ENCODE results near the gene SYNGR3. TPM values are rescaled to one million over a fixed set of nuclear protein-coding genes. Genes with fewer than 3 reads are reported as not detected.
"Not testable (repeated sequence)": the region's sequence is repeated elsewhere in the genome, so short reads cannot be mapped to it uniquely, and the experiment has no call there.

The SYNGR3 gene
- total and polyA plus RNA-seq, 2 donors = 1.8 to 2.0 TPM

GRCh38 chr16:2008631-2009163, 18.9 kb downstream of the SYNGR3 start:
- Histone ChIP-seq H3K36me3 (ENCODE audit: insufficient read depth) (no peaks in the 10 kb centered on the region), H3K27ac (ENCODE audit: low read depth) (no peak overlapping the region), H3K4me3 (ENCODE audit: low read depth, low read length) (peak overlapping the region; percentile 93), H3K4me1 (ENCODE audit: insufficient read depth) (no peaks in the 10 kb centered on the region)
- WGBS = 4% methylated on average over 23 of the region's 23 CpGs
- no peak for DNase-seq (ENCODE audit: extremely low spot score)

- peak overlapping the region; percentile 80 for H3K27ac ChIP-seq (ENCODE audit: low read depth)
- no peak for DNase-seq (ENCODE audit: extremely low spot score)
- H3K4me3 ChIP-seq (ENCODE audit: low read depth, low read length) = peak overlapping the region; percentile 93
- H3K4me1 ChIP-seq (ENCODE audit: insufficient read depth) = no peaks in the 10 kb centered on the region
- H3K36me3 ChIP-seq (ENCODE audit: insufficient read depth) = no peaks in the 10 kb centered on the region
- WGBS = under 1% methylated on average over 55 of the region's 55 CpGs
Observed at GRCh38 chr16:2009164-2009711, 19.5 kb downstream of the SYNGR3 start.

DNA sequence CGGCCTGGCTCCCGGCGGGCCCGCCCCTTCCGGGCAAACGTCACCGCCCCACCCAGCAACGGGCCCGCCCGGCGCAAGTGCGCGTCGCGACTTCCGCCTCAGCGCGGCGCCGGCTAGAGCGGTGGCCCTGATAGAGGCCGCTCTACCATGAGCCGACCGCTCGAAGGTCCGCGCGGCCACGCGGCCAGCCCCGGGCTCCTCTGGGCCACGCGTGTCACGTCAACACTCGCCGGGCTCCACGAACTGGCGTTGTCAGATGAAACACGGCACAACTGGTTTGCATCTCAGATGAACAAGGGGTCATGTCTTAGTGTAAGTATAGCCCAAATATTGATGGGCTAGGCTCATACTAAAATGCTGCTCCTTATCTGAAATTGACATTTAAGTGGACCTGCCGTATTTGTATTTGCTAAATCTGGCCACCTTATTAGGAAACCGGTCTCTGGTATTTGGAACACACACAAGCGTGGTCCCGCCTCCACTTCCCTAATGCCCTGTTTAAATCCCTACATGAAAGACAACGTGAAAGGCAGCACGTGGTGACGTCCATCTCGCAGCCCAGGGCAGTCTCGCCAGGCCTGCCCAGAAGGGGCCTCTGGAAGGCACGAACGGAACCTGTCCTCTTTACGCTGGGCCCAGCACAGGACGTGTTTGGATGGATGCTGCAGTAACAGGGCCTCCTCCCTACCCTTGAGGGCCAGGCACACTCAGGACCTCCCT, 20.2 kb downstream of the SYNGR3 start, which contains the start of gene ZNF598:
ZNF598 (minus strand) TSS at position 31 of the 720 bp plus-strand sequence.
- peak; percentile 41 for DNase-seq (ENCODE audit: extremely low spot score)
- Histone ChIP-seq H3K4me3 (ENCODE audit: low read depth, low read length) (peak within 1 kb of the TSS; percentile 93), H3K36me3 (ENCODE audit: insufficient read depth) (no peaks in the 10 kb centered on the region), H3K4me1 (ENCODE audit: insufficient read depth) (no peaks in the 10 kb centered on the region), H3K27ac (ENCODE audit: low read depth) (peak within 1 kb of the TSS; percentile 84)
- 1% methylated on average over 52 of the region's 52 CpGs for WGBS

DNA sequence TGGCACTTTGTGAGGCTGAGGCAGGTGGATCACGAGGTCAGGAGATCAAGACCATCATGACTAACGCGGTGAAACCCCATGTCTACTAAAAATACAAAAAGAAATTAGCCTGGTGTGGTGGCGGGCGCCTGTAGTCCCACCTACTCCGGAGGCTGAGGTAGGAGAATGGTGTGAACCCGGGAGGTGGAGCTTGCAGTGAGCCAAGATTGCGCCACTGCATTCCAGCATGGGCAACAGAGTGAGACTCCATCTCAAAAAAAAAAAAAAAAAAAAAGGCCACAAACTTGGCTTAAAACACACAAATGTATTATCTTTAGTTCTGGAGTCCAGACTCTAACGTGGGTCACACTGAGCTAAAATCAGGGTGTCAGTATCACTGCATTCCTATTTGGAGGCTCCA, 22.0 kb downstream of the SYNGR3 start:
- DNase-seq (ENCODE audit: extremely low spot score); H3K36me3 ChIP-seq (ENCODE audit: insufficient read depth); H3K27ac ChIP-seq (ENCODE audit: low read depth); H3K4me3 ChIP-seq (ENCODE audit: low read depth, low read length); H3K4me1 ChIP-seq (ENCODE audit: insufficient read depth): not testable (repeated sequence)
- 92% methylated on average over 9 of the region's 9 CpGs for WGBS

DNA sequence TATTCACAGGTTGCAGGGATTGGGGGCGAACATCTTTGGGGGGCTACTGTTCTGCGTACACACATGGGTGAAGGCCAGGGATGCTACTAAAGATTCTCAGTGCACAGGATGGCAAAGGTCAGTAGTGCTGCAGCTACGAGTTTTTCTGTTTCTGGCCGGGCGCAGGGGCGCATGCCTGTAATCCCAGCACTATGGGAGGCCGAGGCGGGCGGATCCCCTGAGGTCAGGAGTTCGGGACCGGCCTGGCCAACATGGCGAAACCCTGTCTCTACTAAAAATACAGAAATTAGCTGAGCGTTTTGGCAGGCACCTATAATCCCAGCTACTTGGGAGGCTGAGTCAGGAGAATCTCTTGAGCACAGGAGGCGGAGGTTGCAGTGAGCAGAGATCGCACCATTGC, 23.8 kb downstream of the SYNGR3 start:
- no peaks in the 10 kb centered on the region for H3K36me3 ChIP-seq (ENCODE audit: insufficient read depth)
- no peaks in the 10 kb centered on the region for H3K4me1 ChIP-seq (ENCODE audit: insufficient read depth)
- WGBS = 89% methylated on average over 15 of the region's 15 CpGs
- DNase-seq (ENCODE audit: extremely low spot score) = no peak
- no peak overlapping the region for H3K4me3 ChIP-seq (ENCODE audit: low read depth, low read length)
- no peak overlapping the region for H3K27ac ChIP-seq (ENCODE audit: low read depth)

- H3K27ac ChIP-seq (ENCODE audit: low read depth) = no peak overlapping the region
- H3K4me3 ChIP-seq (ENCODE audit: low read depth, low read length) = no peak overlapping the region
- no peaks in the 10 kb centered on the region for H3K4me1 ChIP-seq (ENCODE audit: insufficient read depth)
- WGBS = 77% methylated on average over 24 of the region's 24 CpGs
- H3K36me3 ChIP-seq (ENCODE audit: insufficient read depth) = no peaks in the 10 kb centered on the region
- DNase-seq (ENCODE audit: extremely low spot score) = no peak
Observed at GRCh38 chr16:2015117-2015946, 25.6 kb downstream of the SYNGR3 start.

DNA sequence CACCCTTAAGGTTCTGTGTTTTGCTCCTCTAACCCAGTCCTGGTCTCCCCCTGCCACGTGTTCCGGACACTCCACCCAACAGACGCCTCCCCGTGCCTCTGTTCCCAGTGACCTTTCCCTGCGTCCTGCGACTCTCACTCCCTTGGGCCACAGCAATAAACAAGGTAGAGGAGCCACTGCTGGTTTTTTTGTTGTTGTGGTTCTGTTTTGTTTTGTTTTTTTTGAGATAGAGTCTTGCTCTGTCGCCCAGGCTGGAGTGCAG, 26.1 kb downstream of the SYNGR3 start:
- no peak overlapping the region for H3K4me3 ChIP-seq (ENCODE audit: low read depth, low read length)
- no peaks in the 10 kb centered on the region for H3K4me1 ChIP-seq (ENCODE audit: insufficient read depth)
- no peaks in the 10 kb centered on the region for H3K36me3 ChIP-seq (ENCODE audit: insufficient read depth)
- no peak overlapping the region for H3K27ac ChIP-seq (ENCODE audit: low read depth)
- 81% methylated on average over 7 of the region's 7 CpGs for WGBS
- no peak for DNase-seq (ENCODE audit: extremely low spot score)

DNA sequence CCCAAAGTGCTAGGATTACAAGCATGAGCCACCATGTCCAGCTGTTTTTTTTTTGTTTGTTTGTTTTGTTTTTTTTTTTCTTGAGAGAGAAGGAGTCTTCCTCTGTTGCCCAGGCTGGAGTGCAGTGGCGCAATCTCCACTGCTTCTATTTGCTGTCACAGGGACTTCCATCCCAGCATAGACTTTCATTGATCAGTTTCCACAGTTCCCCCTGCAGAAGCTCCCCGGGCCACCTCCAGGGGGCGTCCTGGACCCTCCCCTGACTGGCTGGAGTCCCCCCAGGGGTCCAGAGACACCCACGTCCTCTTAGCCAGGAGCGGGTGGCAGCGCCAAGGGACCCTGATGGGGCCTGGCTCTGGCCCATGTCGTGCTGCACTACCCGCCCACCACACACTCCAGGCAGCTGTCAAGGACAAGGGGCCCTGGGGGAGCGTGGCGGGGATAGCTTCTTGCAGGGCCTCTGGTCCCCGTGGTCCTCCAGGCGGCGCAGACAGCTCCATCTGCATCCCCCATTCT, 26.7 kb downstream of the SYNGR3 start:
- 43% methylated on average over 13 of the region's 13 CpGs for WGBS
- DNase-seq (ENCODE audit: extremely low spot score) = no peak
- Histone ChIP-seq H3K27ac (ENCODE audit: low read depth) (no peak overlapping the region), H3K4me1 (ENCODE audit: insufficient read depth) (no peaks in the 10 kb centered on the region), H3K4me3 (ENCODE audit: low read depth, low read length) (no peak overlapping the region), H3K36me3 (ENCODE audit: insufficient read depth) (no peaks in the 10 kb centered on the region)

DNA sequence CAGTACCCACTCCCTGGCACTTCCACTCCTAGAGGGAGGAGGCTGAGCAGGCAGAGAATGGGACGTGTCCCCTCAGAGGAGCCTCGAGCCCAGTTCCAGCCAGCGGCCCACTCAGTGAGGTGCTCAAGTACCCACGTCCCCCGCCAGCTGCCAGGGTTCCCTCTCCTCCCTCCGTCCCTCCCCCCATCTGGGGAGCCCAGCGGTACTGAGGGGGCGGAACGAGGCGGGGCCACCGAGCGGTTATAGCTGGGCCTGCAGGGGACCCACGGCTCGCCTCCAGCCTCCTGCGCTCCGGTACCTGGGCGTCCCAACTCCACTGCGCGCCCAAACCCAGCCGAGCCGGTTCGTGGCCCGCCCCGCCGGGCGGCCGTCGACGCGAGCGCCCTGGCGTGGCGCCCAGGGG, 29.7 kb downstream of the SYNGR3 start, which contains the start of gene NPW:
NPW (plus strand) TSS at position 268 of the 403 bp plus-strand sequence.
- peak within 1 kb of the TSS; percentile 19 for H3K4me3 ChIP-seq (ENCODE audit: low read depth, low read length)
- DNase-seq (ENCODE audit: extremely low spot score) = no peak
- no peaks in the 10 kb centered on the region for H3K36me3 ChIP-seq (ENCODE audit: insufficient read depth)
- H3K27ac ChIP-seq (ENCODE audit: low read depth) = no peak within 1 kb of the TSS
- no peaks in the 10 kb centered on the region for H3K4me1 ChIP-seq (ENCODE audit: insufficient read depth)
- WGBS = 2% methylated on average over 33 of the region's 33 CpGs

DNA sequence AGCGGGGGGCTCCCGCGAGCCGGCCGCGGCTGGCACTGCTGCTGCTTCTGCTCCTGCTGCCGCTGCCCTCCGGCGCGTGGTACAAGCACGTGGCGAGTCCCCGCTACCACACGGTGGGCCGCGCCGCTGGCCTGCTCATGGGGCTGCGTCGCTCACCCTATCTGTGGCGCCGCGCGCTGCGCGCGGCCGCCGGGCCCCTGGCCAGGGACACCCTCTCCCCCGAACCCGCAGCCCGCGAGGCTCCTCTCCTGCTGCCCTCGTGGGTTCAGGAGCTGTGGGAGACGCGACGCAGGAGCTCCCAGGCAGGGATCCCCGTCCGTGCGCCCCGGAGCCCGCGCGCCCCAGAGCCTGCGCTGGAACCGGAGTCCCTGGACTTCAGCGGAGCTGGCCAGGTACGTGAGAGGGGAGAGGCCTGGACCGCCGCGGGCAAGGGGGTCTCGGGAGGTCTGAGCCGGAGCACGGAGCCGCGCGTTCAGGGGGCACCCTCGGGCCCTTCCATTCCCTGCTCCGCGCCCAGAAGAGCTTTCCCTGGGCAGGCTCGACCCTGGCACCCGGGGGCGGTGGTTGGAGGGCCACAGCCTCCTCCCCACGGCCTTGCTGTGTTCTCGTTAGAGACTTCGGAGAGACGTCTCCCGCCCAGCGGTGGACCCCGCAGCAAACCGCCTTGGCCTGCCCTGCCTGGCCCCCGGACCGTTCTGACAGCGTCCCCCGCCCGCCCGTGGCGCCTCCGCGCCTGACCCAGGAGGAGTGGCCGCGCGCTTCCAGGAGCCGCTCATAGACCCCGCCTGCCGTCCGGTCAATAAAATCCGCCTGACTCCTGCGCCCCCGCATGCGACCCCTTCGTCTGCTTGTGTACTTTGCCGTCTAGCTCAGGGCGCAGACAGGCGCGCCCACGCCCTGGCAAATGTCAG, 30.4 kb downstream of the SYNGR3 start:
- DNase-seq (ENCODE audit: extremely low spot score) = no peak
- Histone ChIP-seq H3K4me1 (ENCODE audit: insufficient read depth) (no peaks in the 10 kb centered on the region), H3K4me3 (ENCODE audit: low read depth, low read length) (peak overlapping the region; percentile 19), H3K27ac (ENCODE audit: low read depth) (no peak overlapping the region), H3K36me3 (ENCODE audit: insufficient read depth) (no peaks in the 10 kb centered on the region)
- WGBS = 1% methylated on average over 96 of the region's 96 CpGs

DNA sequence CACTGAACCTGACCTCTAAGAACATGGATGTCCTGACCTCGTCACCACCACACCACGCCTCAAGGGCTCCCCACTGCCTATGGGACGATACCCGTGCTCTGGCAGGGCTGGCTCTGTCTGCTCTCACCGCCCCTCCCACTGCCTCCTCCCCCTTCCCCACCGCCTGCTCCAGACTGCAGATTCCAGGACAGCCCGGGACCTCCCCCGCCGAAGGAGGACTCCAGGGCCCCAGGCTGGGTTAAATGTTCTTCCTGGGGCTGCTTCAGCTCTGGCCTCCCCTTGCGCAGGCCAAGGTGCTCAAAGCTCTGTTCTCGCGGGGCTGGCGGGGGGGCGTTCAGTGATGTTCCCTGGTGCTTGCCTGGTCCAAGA, 32.9 kb downstream of the SYNGR3 start:
- no peak overlapping the region for H3K27ac ChIP-seq (ENCODE audit: low read depth)
- 2% methylated on average over 14 of the region's 14 CpGs for WGBS
- no peak overlapping the region for H3K4me3 ChIP-seq (ENCODE audit: low read depth, low read length)
- H3K4me1 ChIP-seq (ENCODE audit: insufficient read depth) = no peaks in the 10 kb centered on the region
- H3K36me3 ChIP-seq (ENCODE audit: insufficient read depth) = no peaks in the 10 kb centered on the region
- DNase-seq (ENCODE audit: extremely low spot score) = no peak

DNA sequence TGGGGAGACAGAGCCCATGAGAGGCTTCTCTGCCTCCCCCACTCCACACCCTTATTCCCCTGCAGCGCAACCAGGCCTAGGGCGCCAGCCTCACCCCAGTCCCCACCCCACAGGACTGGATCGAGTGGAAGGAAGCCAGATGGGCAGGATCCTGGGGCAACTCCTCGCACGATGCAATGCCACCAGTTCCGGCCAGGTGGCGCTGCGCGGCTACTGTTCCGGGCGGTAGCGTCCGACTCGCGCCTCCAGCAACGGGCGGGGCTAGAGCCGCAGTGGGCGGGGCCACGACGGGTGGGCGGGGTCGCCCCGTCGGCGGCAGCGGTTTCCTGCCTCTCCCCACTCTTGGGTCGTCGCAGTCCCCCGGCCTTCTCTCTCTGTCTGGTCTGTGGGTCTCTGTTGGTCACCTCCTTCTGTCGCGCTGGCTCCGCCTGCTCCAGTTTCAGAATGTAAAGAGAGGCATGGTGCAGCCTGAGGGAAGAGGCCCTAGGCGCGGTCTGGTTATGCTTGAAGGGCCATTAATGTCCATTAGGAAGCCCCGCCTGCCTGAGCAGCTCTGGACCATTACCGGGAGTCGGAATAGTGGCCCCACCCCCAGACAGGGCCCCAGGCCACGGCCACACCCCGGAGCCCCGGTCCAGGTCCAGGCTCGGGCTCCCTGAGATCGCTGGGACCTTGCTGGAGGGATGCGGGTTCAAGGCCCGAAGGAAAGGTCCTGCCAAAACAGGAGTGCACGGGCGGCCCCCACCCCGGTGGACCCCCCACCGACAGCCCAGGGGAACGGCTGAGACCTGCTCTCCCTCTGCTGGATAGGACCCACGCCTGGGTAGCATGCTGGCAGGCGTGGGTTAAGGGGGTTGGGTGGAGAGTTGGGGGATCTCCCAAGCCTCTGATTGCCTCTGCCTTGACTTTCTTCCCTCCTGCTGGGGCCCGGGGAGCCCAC, 33.6 kb downstream of the SYNGR3 start:
- DNase-seq (ENCODE audit: extremely low spot score) = peak; percentile 70
- Histone ChIP-seq H3K36me3 (ENCODE audit: insufficient read depth) (no peaks in the 10 kb centered on the region), H3K4me1 (ENCODE audit: insufficient read depth) (no peaks in the 10 kb centered on the region), H3K27ac (ENCODE audit: low read depth) (peak overlapping the region; percentile 46), H3K4me3 (ENCODE audit: low read depth, low read length) (no peak overlapping the region)
- 11% methylated on average over 53 of the region's 53 CpGs for WGBS
